ENCODE measurements around the gene FBLN2. TPM values are rescaled to one million over a fixed set of nuclear protein-coding genes. Genes with fewer than 3 reads are reported as not detected.

Gene FBLN2
- total RNA-seq, 1 experiment from 2014 or later, result 1.2 TPM

- DNase-seq (ENCODE audit: low read depth), result no peak
These were observed 33.7 kb downstream of the FBLN2 start for GRCh38 chr3:13582366-13583250.

GRCh38 chr3:13583251-13584180 lies 34.6 kb downstream of the FBLN2 start:
- DNase-seq (ENCODE audit: low read depth), result no peak

GRCh38 chr3:13584427-13584891 lies 35.5 kb downstream of the FBLN2 start:
- DNase-seq (ENCODE audit: low read depth), result no peak

- DNase-seq (ENCODE audit: low read depth), result no peak
These were observed 36.0 kb downstream of the FBLN2 start for GRCh38 chr3:13584901-13585300.

- no peak for DNase-seq (ENCODE audit: low read depth)
These were observed 38.5 kb downstream of the FBLN2 start for GRCh38 chr3:13587442-13587841.

- DNase-seq (ENCODE audit: low read depth), result no peak
These were observed 39.3 kb downstream of the FBLN2 start for GRCh38 chr3:13588221-13588701.

GRCh38 chr3:13588993-13589392 lies 40.1 kb downstream of the FBLN2 start:
- DNase-seq (ENCODE audit: low read depth), result no peak

- no peak for DNase-seq (ENCODE audit: low read depth)
These were observed 42.1 kb downstream of the FBLN2 start for GRCh38 chr3:13590841-13591520.

- no peak for DNase-seq (ENCODE audit: low read depth)
These were observed 44.7 kb downstream of the FBLN2 start for GRCh38 chr3:13593615-13594014.

- no peak for DNase-seq (ENCODE audit: low read depth)
These were observed 45.2 kb downstream of the FBLN2 start for GRCh38 chr3:13594146-13594545.

- DNase-seq (ENCODE audit: low read depth), result no peak
These were observed 46.1 kb downstream of the FBLN2 start for GRCh38 chr3:13594991-13595421.

- no peak for DNase-seq (ENCODE audit: low read depth)
These were observed 46.6 kb downstream of the FBLN2 start for GRCh38 chr3:13595485-13595884.

- DNase-seq (ENCODE audit: low read depth), result no peak
These were observed 47.7 kb downstream of the FBLN2 start for GRCh38 chr3:13596426-13597205.

- DNase-seq (ENCODE audit: low read depth), result no peak
These were observed 48.7 kb downstream of the FBLN2 start for GRCh38 chr3:13597661-13598060.

- DNase-seq (ENCODE audit: low read depth), result no peak
These were observed 49.3 kb downstream of the FBLN2 start for GRCh38 chr3:13598201-13598600.

- DNase-seq (ENCODE audit: low read depth), result peak; percentile 86
These were observed 50.3 kb downstream of the FBLN2 start for GRCh38 chr3:13598926-13599886.

- DNase-seq (ENCODE audit: low read depth), result no peak
These were observed 51.0 kb downstream of the FBLN2 start for GRCh38 chr3:13599887-13600450.

GRCh38 chr3:13600950-13601691 lies 52.2 kb downstream of the FBLN2 start:
- DNase-seq (ENCODE audit: low read depth), result peak; percentile 83

GRCh38 chr3:13601692-13602080 lies 52.8 kb downstream of the FBLN2 start:
- no peak for DNase-seq (ENCODE audit: low read depth)

All from M059J (cell line).